GM21825 (cell line): ENCODE measurements around the gene MLH3.

ENCODE experiments used
- ATAC-seq: cut with Tn5 transposase; IDR thresholded peaks from one replicate; pipeline ENCODE4 v1.9.1; 2021; ENCODE audit warnings: mild to moderate bottlenecking, moderate library complexity; ENCODE audit not compliant: unreplicated experiment

The MLH3 gene

DNA sequence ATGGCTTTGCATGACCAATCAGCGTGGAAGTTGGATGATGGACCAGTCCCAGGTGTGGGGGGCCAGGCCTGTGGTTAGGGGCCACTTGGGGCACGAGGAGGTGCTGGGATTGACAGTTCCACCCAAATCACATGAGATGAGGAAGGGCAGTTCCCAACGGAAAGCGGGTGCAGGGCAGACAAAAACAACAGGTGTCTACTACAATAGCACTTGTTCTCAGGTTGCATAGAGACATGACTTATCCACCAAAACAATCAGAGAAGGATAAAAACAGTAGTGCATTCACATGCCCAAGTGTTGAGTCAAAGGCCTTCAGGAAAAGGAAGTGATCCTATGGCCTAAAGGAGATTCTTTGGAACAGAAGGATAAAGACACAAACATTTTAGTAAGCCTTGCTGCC is 63.1 kb downstream of the MLH3 start:
- ATAC-seq = no peak

- ATAC-seq = no peak
Measured at GRCh38 chr14:74985806-74986205, 65.5 kb downstream of the MLH3 start.

- ATAC-seq = no peak
Measured at GRCh38 chr14:74985028-74985310, 66.3 kb downstream of the MLH3 start.

GRCh38 chr14:74984236-74985027 is 66.8 kb downstream of the MLH3 start:
- ATAC-seq = no peak

GRCh38 chr14:74983343-74983742 is 67.9 kb downstream of the MLH3 start:
- ATAC-seq = no peak

DNA sequence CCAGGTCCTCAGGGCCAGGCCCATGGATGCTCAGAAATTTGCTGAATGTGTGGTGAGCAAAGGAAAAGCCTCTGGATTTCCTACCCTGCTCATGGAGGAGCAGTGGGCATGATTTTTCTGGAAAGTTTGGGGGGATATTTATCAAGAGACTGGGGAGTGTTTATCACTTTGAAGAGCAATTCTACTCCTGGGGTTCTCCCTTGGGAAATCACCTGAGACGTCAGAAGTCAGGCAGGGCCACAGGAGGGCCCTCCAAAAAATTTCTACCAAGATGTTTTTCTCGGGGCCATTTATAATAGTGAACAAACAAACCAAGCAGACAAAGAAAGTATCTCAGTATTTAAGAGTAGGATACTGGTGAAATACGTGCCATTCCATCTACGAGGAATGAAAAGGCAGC is 68.6 kb downstream of the MLH3 start:
- no peak for ATAC-seq

GRCh38 chr14:74981833-74982232 is 69.4 kb downstream of the MLH3 start:
- no peak for ATAC-seq

DNA sequence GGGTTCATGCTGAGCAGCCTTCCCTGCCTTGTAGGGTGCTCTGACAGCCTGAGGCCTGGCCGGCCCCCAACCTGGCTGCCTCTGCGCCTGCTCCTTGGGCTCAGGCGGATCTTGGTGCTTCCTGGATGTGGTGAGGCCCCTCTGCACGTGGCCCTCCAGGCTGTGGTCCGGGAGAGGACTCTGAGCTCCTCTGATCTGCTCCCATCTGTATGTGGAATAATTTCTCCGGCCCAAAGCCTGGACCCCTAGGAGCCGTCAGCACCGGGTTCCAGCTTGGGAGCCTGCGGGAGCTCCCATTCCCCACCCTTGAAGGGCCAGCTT is 69.8 kb downstream of the MLH3 start:
- no peak for ATAC-seq

- no peak for ATAC-seq
Measured at GRCh38 chr14:74980731-74981461, 70.4 kb downstream of the MLH3 start.

- no peak for ATAC-seq
Measured at GRCh38 chr14:74980398-74980730, 70.9 kb downstream of the MLH3 start.

GRCh38 chr14:74979442-74980397 is 71.5 kb downstream of the MLH3 start:
- no peak for ATAC-seq

- ATAC-seq = no peak
Measured at GRCh38 chr14:74979029-74979428, 72.2 kb downstream of the MLH3 start.

DNA sequence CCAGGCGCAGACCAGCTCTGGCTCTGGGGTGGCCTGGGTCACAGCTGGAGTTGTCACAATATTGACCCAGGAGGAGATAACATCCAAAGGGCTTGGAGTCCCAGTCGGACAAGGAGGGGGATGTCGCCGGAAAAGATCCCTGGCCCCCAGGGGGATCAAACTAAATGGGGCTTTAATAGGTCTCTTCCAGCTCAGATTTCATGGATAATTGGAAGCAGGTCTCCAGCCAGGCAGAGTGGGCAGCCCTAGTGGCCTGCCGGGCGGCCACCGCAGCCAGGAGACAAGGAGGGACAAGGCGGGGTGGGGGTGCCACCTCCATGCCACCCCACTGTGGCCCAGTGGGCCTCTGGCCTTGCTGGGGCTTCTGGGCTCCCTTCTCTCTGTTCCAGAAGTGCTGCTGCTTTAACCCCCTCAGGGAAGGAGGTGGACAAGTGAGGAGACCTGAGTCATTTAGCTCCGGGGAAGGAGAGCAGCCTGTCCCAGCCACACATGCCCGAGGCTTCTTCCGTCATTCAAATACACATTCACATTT is 72.8 kb downstream of the MLH3 start:
- ATAC-seq = no peak

DNA sequence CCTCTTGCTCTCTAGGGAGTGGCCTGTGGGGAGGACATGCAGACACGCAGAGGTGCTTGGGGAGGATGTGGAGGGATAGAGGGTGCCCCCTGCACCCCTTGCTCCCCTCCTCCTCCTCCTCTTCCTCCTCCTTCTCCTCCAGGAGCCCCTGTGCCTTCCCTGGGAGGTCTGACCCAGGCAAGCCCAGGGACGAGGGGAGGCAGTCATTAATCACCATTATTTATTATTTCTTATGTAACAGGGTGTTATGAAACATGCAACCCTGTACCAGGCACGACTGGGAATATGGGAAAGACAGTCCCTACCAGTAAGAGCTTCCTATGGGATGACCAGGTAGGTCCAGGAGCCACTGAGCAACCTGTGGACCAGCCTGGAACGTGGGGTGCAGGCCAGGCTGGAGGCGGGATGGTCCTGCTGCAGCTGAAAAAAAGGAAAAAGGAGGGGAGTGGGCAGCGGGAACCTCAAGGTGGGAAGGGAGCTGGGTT is 73.3 kb downstream of the MLH3 start:
- no peak for ATAC-seq

GRCh38 chr14:74977164-74977900 is 73.9 kb downstream of the MLH3 start:
- no peak for ATAC-seq

DNA sequence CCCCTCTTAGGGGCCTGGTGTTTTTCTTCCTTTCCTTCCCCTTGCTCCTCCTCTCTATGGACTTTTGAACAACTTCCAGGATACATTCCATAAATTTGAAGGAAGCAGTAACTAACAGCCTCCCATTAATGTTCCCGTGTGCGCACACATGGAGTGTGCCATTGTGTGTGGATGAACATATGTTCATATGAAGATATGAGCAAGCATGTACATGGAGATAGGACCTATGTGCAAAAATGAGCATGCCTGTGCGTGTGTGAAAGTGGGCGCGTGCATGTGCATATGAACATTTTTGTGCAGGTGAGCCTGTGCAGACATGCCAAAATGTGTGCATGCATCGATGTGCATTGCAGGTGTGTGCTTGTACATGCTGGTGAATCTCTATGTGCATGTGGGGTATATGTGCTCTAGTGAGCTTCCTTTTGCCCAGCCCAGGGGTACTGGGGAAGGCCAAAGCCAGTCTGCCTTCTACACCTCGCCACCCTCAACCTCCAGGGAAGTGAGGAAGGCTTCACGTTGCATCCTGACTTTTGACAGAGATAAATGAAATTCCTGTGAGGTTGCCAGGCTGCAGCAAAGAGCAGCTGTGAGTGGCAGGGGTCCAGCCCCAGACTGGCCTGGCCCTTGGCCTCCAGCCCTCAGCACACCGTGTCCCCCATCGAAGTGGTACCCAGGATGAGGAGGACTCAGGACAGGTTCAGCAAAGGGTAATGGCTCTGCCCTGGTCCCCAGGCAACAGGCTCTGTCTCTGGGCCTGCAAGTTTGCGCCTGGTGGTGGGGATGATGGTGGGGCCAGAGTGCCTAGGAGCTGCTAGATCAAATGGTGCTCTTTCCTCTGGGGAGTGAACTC is 74.8 kb downstream of the MLH3 start:
- ATAC-seq = no peak

DNA sequence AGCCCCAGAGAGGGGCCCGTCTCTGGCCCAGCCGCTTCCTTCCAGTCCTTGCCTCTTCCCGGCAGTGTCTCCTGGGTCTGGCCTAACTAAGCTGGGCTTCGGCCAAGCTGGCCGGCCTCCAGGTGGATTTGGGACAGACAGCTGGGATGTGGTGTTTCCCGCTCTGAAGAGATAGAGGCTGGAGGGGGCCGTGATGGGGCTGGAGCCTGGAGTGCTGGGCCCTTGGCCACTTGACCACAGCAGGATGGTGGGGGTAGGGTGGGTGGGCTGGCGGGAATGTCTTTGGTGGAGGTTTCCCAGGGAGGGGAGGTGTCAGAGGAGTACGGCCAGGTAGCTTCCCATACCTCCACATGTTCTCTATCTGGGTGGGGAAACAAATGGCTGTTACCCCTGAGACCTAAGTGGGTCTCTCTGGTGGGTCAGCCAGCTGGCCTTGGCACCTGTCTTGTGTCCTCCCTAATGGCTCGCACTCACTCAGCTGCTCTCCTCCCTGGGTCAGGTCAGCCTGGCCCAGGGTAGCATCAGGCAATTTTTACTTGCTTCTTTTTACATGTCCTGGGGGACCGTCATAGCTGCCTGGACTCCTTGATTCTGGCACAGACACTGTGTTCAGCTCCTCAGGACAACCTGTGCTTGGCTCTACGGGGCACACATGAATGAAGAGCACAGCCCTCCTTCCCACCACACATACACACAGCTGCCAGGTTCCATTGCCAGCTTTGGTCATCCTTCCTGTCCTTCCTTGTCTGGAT is 76.0 kb downstream of the MLH3 start:
- no peak for ATAC-seq

DNA sequence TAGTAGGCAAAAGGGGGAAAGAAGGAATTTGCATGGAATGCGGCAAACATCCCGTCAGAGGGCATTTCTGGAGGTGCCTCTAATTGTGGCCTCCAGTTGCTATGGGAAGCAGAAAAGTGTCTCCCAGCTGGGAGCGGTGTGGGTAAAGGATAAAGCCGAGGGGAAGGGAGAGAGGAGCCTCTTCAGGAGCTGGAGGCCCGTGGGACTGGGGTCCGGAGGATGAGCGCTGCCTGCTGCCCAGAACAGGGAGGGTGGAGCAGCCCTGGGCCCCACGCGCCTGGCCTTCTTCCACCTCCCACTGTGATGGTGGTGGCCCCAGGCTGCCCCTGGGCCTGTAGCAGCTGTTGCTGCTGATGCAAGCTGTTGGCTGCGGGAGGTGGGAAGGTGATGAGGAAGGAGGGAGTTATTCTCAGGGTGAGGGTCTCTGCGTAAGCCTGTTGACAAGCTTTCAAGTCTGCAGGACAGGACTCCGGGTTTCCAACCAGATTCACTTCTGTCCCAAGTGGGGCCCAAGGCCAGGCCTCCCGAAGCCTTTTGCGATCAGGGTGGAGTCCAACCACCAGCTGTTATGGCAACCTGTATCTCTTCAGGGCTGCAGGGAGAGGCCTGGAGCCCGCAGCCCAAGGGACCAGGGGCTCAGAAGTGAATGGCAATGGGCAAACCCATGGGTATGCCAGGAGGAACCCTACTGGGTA is 76.8 kb downstream of the MLH3 start:
- no peak for ATAC-seq
